ENCODE results near the gene CCDC92B. TPM values are rescaled to one million over a fixed set of nuclear protein-coding genes. Genes with fewer than 3 reads are reported as not detected.

The CCDC92B gene
- total RNA-seq, 4 donors from 2014 or later = 0.11 to 0.71 (median 0.34) TPM

DNA sequence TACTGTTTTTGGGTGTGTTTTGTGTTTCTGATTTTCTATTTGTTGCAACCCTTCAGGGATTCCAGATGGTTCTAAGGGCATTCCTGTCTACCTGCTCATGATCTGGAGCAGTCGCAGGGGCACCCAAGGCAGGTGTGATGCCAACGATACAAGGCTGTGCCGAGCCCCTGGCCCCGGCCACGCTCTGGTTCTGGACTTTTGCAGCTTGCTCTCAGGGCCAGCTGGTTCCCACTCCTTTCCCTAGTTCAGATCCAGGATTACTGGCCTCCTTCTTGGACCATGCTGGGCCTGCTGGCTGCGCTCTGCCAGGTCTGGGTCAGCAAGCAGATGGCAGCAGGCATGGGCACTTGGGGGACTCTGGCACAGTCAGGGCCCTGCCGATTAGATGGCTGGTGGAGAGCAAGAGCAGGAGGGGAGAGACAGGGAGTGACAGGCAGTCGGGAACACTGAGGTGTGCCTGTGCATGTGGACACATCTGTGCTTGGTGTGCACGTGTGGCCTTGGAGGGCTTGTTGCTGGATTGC, 31.5 kb upstream of the CCDC92B start:
- H3K4me3 ChIP-seq (ENCODE audit: low read depth, poor library complexity, severe bottlenecking) = no peak overlapping the region
- WGBS, 2 donors = 79 to 84% methylated on average over 9 of the region's 9 CpGs
- intact Hi-C loops (cut with DNase I; ENCODE audit: low total_unique reads) = no loop called here
- no peak for DNase-seq (ENCODE audit: low spot score in 2 of 2)
- no peak for TF ChIP-seq POLR2A (IDR thresholded peaks at IDR 0.05)
- TF ChIP-seq, protein P1, sequence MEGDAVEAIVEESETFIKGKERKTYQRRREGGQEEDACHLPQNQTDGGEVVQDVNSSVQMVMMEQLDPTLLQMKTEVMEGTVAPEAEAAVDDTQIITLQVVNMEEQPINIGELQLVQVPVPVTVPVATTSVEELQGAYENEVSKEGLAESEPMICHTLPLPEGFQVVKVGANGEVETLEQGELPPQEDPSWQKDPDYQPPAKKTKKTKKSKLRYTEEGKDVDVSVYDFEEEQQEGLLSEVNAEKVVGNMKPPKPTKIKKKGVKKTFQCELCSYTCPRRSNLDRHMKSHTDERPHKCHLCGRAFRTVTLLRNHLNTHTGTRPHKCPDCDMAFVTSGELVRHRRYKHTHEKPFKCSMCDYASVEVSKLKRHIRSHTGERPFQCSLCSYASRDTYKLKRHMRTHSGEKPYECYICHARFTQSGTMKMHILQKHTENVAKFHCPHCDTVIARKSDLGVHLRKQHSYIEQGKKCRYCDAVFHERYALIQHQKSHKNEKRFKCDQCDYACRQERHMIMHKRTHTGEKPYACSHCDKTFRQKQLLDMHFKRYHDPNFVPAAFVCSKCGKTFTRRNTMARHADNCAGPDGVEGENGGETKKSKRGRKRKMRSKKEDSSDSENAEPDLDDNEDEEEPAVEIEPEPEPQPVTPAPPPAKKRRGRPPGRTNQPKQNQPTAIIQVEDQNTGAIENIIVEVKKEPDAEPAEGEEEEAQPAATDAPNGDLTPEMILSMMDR (IDR thresholded peaks at IDR 0.05) = no peak

DNA sequence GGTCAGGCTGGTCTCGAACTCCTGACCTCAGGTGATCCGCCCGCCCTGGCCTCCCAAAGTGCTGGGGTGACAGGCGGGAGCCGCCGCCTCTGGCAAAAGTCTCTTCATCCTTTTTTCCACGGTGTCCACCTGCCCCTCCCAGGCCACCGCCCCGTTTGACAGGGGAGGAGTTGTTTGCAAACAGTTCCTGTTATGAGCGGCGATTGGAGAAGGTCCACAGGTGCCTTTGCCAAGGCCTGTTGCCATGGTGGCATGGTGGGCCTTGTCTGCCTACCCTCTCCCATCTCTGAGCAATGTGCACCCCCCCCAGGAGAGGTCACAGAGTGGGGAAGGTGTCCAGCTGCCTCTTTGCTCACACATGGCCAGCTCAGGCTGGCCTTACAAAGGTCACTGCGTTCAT, 30.8 kb upstream of the CCDC92B start:
- intact Hi-C loops (cut with DNase I; ENCODE audit: low total_unique reads) = no loop called here
- TF ChIP-seq POLR2A (IDR thresholded peaks at IDR 0.05) = no peak
- TF ChIP-seq, protein P1 (IDR thresholded peaks at IDR 0.05) = no peak
- DNase-seq (ENCODE audit: low spot score in 2 of 2) = no peak
- no peak overlapping the region for H3K4me3 ChIP-seq (ENCODE audit: low read depth, poor library complexity, severe bottlenecking)
- 80 to 82% methylated on average over 12 of the region's 12 CpGs for WGBS, 2 donors

DNA sequence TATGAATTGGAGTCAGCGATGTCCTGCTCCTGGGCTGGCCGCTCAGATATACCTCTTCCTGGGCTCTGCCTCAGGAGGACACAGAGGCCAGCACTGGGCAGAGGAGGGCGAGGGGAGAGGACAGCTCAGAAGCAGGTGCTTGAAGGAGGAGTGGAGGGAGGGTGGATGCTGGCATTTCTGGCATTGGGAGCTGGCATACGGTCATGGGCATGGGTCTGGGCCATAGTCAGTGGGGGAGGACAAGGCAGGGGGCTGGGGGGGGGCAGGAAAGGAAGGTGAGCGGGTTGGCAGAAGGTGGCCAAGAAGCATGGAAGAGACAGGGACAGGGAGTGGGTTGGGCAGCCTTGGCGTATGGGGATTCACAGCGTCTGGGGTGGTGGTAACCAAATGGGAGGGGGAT, 30.1 kb upstream of the CCDC92B start:
- intact Hi-C loops (cut with DNase I; ENCODE audit: low total_unique reads) = loop anchor here (5.0 kb wide), 1 partner anchor 238 kb away; no protein-coding TSS in a partner anchor
- no peak for DNase-seq (ENCODE audit: low spot score in 2 of 2)
- WGBS, 2 donors = 80% methylated on average over 7 of the region's 7 CpGs
- no peak for TF ChIP-seq POLR2A (IDR thresholded peaks at IDR 0.05)
- TF ChIP-seq, protein P1 (IDR thresholded peaks at IDR 0.05) = no peak
- H3K4me3 ChIP-seq (ENCODE audit: low read depth, poor library complexity, severe bottlenecking) = no peak overlapping the region

DNA sequence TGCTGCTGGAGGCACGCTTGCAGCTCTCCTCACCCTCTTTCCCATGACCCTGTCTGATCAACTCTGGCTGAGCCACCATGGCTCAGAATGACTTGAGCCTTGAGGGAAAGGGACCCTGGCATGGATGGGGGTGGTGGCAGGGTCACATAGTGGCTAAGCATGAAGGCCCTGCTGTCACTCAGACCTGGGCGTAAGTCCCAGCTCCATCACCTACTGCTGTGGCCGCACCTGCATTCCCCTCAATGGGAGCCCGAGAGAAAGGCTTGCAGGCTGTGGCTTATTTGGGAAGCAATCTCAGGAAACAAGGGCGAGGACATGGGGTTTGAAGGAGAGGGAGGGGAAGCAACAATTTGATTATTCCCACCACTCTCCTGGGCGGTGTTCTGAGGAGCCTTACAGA, 29.0 kb upstream of the CCDC92B start:
- DNase-seq (ENCODE audit: low spot score in 2 of 2) = no peak
- intact Hi-C loops (cut with DNase I; ENCODE audit: low total_unique reads) = loop anchor here (5.0 kb wide), 1 partner anchor 239 kb away; no protein-coding TSS in a partner anchor
- no peak for TF ChIP-seq POLR2A (IDR thresholded peaks at IDR 0.05)
- TF ChIP-seq, protein P1 (IDR thresholded peaks at IDR 0.05) = no peak
- WGBS, 2 donors = 57 to 68% methylated on average over 6 of the region's 6 CpGs
- H3K4me3 ChIP-seq (ENCODE audit: low read depth, poor library complexity, severe bottlenecking) = no peak overlapping the region

DNA sequence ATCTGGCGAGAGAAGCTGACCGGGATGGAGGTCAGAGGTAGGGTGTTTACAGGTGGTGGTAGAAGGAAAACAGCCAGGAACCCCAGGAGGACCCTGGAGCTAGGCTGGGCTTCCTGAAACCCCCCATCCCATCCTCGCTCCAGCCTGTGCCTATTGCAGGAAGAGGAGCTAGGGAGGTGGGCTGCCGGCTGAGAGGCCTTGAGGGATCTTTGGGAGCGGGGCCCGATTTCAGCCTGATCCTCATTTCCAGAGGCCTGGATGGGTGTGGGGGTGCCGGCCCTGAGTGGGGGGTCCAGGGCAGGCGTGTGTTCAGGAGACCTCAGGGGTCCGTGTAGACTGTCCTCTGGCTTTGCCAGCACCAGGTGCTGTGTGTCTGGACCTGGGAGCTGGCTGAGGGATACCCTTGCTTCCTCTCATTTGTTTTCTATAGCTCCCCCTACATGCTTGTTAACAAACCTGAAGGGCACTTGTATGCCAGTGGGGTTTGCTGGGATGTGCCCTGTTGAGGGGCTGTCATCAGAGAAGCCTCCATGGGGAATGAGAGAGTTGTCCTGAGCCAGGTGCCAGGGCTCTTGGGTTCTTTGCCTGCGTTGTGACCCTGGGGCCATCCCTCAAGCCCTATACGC, 27.9 kb upstream of the CCDC92B start:
- DNase-seq (ENCODE audit: low spot score in 2 of 2) = no peak
- WGBS, 2 donors = 18 to 28% methylated on average over 11 of the region's 11 CpGs
- intact Hi-C loops (cut with DNase I; ENCODE audit: low total_unique reads) = loop anchor here (5.0 kb wide), 1 partner anchor 240 kb away; no protein-coding TSS in a partner anchor
- H3K4me3 ChIP-seq (ENCODE audit: low read depth, poor library complexity, severe bottlenecking) = no peak overlapping the region
- no peak for TF ChIP-seq POLR2A (IDR thresholded peaks at IDR 0.05)
- TF ChIP-seq, protein P1 (IDR thresholded peaks at IDR 0.05) = no peak

Measured in lower leg skin (tissue), 4 donors.